Thoracic aorta (tissue), 2 donors: ENCODE measurements around the gene GLRX5. TPM values are rescaled to one million over a fixed set of nuclear protein-coding genes. Genes with fewer than 3 reads are reported as not detected.

Source experiments
- total RNA-seq, 2 donors: library from RNA; depleted of rRNA; stranded (reverse); fragments of >200 nt; gene quantifications; one replicate each; pipeline versions ENCODE4 v1.1.0 to v1.2.3, GENCODE V29; 2016

The GLRX5 gene
- total RNA-seq, 2 donors from 2014 or later: 19.6 to 22.9 TPM

Other genes starting within 250 kb of the GLRX5 start
- gene CLMN, start 215.1 kb upstream of the GLRX5 start, total RNA-seq: 10 to 100 TPM in 1 of 2 donors, 1 to 10 TPM in 1; 7.3 to 10.4 TPM
- 10 to 100 TPM; 29.5 to 43.4 TPM for gene SYNE3, start 18.4 kb upstream of the GLRX5 start, total RNA-seq
- gene TCL1B, start 151.4 kb downstream of the GLRX5 start, total RNA-seq: not detected
- gene TCL1A, start 179.1 kb downstream of the GLRX5 start, total RNA-seq: not detected